HG03565 (cell line): Measurements from ENCODE around the gene CHST3.

ENCODE experiments used
- ATAC-seq: cut with Tn5 transposase; IDR thresholded peaks from one replicate; pipeline ENCODE4 v1.9.1; 2021; ENCODE audit warnings: mild to moderate bottlenecking, moderate library complexity; ENCODE audit not compliant: unreplicated experiment

CHST3 gene

GRCh38 chr10:72049969-72050781 lies 86.0 kb downstream of the CHST3 start:
- no peak for ATAC-seq

DNA sequence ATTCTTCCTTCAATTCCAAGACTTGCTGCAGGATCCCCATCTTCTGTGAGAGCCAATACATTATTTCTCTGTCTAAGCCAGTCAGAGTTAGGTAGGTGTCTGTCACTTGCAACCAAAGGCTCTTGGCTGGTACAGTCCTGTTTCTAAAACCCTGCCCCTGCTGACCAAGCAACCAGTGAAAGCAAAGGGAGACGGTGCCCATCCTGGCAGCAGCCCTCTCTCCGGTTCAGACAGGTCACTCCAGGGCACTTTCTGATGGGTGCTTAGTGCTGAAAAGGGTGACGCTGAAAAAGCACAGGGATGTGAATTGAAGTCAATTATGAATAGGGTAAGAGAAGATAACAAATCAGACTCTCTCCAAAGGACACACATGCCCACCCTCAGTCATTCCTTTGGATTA lies 86.7 kb downstream of the CHST3 start:
- ATAC-seq: no peak

GRCh38 chr10:72053690-72054089 lies 89.5 kb downstream of the CHST3 start:
- no peak for ATAC-seq

GRCh38 chr10:72056113-72056512 lies 91.9 kb downstream of the CHST3 start:
- no peak for ATAC-seq

DNA sequence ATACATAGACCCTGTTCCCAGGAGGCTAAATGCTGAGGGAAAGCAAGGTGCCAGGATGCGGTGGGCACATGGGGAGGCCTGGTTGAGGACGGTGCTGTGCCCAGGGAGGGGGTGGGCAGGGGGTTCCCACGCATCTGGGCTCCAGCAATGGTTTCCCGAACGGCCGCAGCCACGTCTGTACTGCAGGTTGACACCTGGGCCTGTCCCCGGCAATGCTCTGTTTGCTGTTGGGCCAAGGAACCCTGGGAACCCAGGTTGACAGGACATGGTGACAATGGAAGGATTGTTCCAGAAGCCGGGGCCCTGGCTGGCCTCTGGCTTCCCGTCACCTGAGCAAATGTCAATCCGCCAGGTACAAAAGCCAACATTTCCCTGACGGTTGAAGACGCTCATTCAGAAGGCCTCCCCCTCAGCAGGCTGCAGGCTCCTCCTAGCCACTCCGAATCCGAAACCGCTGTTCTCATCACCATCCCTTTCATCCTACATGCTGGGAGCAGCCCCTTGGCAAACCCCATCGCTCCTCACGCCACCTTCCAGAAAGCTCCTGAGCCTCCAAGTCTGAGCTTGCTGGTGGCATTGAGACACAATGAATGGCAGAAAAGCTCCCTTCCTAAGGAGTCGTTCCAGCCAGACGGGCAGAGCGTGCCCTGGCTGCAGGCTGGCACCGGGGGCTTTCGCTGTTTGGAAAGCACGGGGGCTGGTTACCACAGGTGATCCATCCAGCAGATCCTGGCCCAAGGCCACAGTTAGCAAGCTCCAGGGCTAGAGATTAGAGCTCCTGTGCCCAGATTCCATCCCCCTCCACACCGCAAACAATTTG lies 92.9 kb downstream of the CHST3 start:
- no peak for ATAC-seq

DNA sequence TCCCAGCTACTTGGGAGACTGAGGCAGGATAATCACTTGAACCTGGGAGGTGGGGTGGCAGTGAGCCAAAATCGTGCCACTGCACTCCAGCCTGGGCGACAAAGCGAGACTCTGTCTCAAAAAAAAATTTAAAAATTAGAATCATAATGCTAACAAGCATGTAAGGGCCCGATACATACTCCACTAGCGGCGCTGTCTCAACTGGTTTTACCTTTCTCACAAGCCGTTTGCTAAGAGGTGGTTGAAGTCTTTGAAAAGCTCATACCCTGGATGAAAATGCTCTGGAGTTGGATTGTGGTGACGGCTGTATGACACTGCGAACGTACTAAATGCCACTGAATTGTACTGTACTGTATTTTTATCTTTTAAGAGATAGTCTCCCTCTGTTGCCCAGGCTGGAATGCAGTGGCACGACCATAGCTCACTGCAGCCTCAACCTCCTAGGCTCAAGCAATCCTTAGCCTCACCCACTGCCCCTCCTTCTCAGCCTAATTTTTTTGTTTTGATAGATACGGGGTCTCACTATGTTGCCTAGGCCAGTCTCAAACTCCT lies 94.2 kb downstream of the CHST3 start:
- no peak for ATAC-seq

GRCh38 chr10:72058989-72059842 lies 95.0 kb downstream of the CHST3 start:
- ATAC-seq: no peak

GRCh38 chr10:72059843-72060822 lies 95.9 kb downstream of the CHST3 start:
- no peak for ATAC-seq

- no peak for ATAC-seq
Measured at GRCh38 chr10:72061491-72061890, 97.3 kb downstream of the CHST3 start.

DNA sequence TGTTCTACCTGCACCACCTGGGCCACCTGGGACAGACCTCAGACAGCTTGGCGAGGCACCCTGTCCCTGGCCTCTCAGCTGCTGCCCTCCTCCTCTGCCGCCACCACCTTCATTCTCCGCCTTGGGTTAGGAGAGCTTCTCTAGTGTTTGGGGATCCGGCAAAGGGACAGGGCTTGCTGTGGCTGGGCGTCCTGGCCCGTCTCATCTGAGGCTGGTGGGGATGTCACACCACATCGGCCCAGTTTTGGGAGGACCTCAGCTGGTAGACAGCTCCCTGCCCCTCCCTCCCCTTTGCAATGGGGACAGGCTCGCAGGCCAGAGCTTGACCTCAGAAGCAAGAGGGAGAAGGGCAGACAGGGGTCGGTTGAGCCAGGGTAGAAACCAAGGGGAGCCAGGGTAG lies 97.7 kb downstream of the CHST3 start:
- no peak for ATAC-seq

DNA sequence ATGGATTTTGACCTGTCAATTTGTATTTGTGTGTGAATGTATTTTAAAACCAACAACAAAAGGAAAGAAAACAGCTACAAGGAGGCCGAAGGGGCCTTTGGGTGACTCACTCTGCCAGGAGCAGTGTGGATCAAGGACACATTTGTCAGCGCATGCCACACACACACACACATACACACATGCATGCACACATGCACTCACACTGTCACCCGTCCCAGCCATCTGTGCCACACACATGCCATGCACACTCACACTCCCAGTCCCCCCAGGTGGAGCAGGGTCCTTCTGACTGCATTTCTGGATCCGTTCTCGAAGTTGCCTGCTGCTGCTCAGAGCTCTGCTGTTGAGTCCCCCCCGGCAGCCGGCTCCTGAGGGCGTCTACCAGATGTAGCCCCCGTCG lies 98.2 kb downstream of the CHST3 start:
- no peak for ATAC-seq
